DOHH2 (cell line): Measurements from ENCODE around the gene RGS19.

Source experiments
- H3F3A ChIP-seq: fragments of 200-600 bp; sonication (generic), shearing (Covaris generic); 2 replicates; pipeline ENCODE4 v1.6.0; 2016; ENCODE audit warnings: antibody characterized with exemption, mild to moderate bottlenecking; ENCODE audit not compliant: control insufficient read depth, insufficient read depth
- H3K27ac ChIP-seq: fragments of 200-600 bp; sonication (generic); 2 replicates; pipeline ENCODE4 v1.5.1; 2014; ENCODE audit warnings: low read depth, mild to moderate bottlenecking, low read length, moderate library complexity
- H3K27me3 ChIP-seq: fragments of 200-600 bp; sonication (generic); 2 replicates; pipeline ENCODE4 v1.6.1; 2014; ENCODE audit warnings: mild to moderate bottlenecking, low read length, mixed read lengths; ENCODE audit not compliant: control insufficient read depth
- H3K36me3 ChIP-seq: fragments of 200-600 bp; sonication (generic); 2 replicates; pipeline ENCODE4 v1.6.1; 2014; ENCODE audit warnings: mild to moderate bottlenecking, low read length, moderate library complexity, mixed read lengths; ENCODE audit not compliant: control insufficient read depth
- H3K4me1 ChIP-seq: fragments of 200-600 bp; sonication (generic); 2 replicates; pipeline ENCODE4 v1.6.1; 2014; ENCODE audit warnings: mild to moderate bottlenecking, low read length, mixed read lengths; ENCODE audit not compliant: control insufficient read depth
- H3K4me2 ChIP-seq: fragments of 200-600 bp; sonication (generic); 2 replicates; pipeline ENCODE4 v1.6.0; 2014; ENCODE audit warnings: mild to moderate bottlenecking, low read length, moderate library complexity
- H3K4me3 ChIP-seq: fragments of 200-600 bp; sonication (generic); 2 replicates; pipeline ENCODE4 v1.5.1; 2014; ENCODE audit warnings: mild to moderate bottlenecking, low read length, mixed read lengths
- H3K79me2 ChIP-seq: fragments of 200-600 bp; sonication (generic); 2 replicates; pipeline ENCODE4 v1.6.1; 2014; ENCODE audit warnings: mild to moderate bottlenecking, low read length, mixed read lengths; ENCODE audit not compliant: control insufficient read depth
- H3K9me2 ChIP-seq: fragments of 200-600 bp; sonication (generic); replicated peaks from 2 replicates; pipeline ENCODE4 v1.6.1; 2014; ENCODE audit warnings: mild to moderate bottlenecking, low read length, mixed read lengths; ENCODE audit not compliant: control insufficient read depth
- H3K9me3 ChIP-seq: fragments of 200-600 bp; sonication (generic); 2 replicates; pipeline ENCODE4 v1.6.1; 2014; ENCODE audit warnings: antibody characterized with exemption, low read length, mixed read lengths; ENCODE audit not compliant: control insufficient read depth, insufficient read depth
- H4K20me1 ChIP-seq: fragments of 200-600 bp; sonication (generic); 2 replicates; pipeline ENCODE4 v1.6.0; 2014; ENCODE audit warnings: low read depth, mild to moderate bottlenecking, antibody characterized with exemption, low read length, moderate library complexity; ENCODE audit not compliant: control insufficient read depth, insufficient read depth
- CTCF ChIP-seq: fragments of 200-600 bp; sonication (generic); IDR thresholded peaks from one replicate; pipeline ENCODE4 v1.5.1; 2014; ENCODE audit warnings: antibody characterized with exemption, mild to moderate bottlenecking, low read depth, low read length; ENCODE audit not compliant: poor library complexity, severe bottlenecking
- EZH2phosphoT487 ChIP-seq: fragments of 200-600 bp; sonication (generic); IDR thresholded peaks from 2 replicates; pipeline ENCODE4 v1.6.1; 2017; ENCODE audit warnings: borderline replicate concordance, mild to moderate bottlenecking, antibody characterized with exemption, low read length, moderate library complexity, mixed read lengths

Gene RGS19

GRCh38 chr20:64038565-64039292, 40.6 kb downstream of the RGS19 start:
- peak overlapping the region; percentile 74 for H3K4me3 ChIP-seq
- H3K4me1 ChIP-seq, result peaks cover 76% of the 10 kb centered on the region
- H3K9me3 ChIP-seq, result no peaks in the 10 kb centered on the region
- H3K9me2 ChIP-seq, result no peaks in the 10 kb centered on the region
- H4K20me1 ChIP-seq, result no peaks in the 10 kb centered on the region
- H3K27me3 ChIP-seq, result no peaks in the 10 kb centered on the region
- H3F3A ChIP-seq, result peaks cover 20% of the 10 kb centered on the region
- peak overlapping the region; percentile 70 for H3K27ac ChIP-seq
- H3K36me3 ChIP-seq, result peaks cover 20% of the 10 kb centered on the region
- peak overlapping the region; percentile 84 for H3K4me2 ChIP-seq
- no peaks in the 10 kb centered on the region for H3K79me2 ChIP-seq
- peak; percentile 58 for TF ChIP-seq CTCF
- no peak for TF ChIP-seq EZH2phosphoT487

- H3K27me3 ChIP-seq, result no peaks in the 10 kb centered on the region
- no peak for TF ChIP-seq CTCF
- TF ChIP-seq EZH2phosphoT487, result no peak
- H3K27ac ChIP-seq, result peak overlapping the region; percentile 70
- peaks cover 21% of the 10 kb centered on the region for H3K36me3 ChIP-seq
- no peaks in the 10 kb centered on the region for H3K79me2 ChIP-seq
- H4K20me1 ChIP-seq, result no peaks in the 10 kb centered on the region
- peaks cover 15% of the 10 kb centered on the region for H3F3A ChIP-seq
- H3K4me2 ChIP-seq, result peak overlapping the region; percentile 84
- peaks cover 76% of the 10 kb centered on the region for H3K4me1 ChIP-seq
- H3K9me3 ChIP-seq, result no peaks in the 10 kb centered on the region
- peak overlapping the region; percentile 74 for H3K4me3 ChIP-seq
- no peaks in the 10 kb centered on the region for H3K9me2 ChIP-seq
Measured at GRCh38 chr20:64038224-64038564, 41.1 kb downstream of the RGS19 start.

GRCh38 chr20:64037498-64038213, 41.7 kb downstream of the RGS19 start:
- Histone ChIP-seq H3K4me2 (peak overlapping the region; percentile 84), H3K9me3 (no peaks in the 10 kb centered on the region), H3K9me2 (no peaks in the 10 kb centered on the region), H4K20me1 (no peaks in the 10 kb centered on the region), H3K27me3 (no peaks in the 10 kb centered on the region), H3K4me1 (peaks cover 76% of the 10 kb centered on the region), H3K36me3 (peaks cover 21% of the 10 kb centered on the region), H3K79me2 (no peaks in the 10 kb centered on the region), H3K4me3 (peak overlapping the region; percentile 74), H3K27ac (peak overlapping the region; percentile 70), H3F3A (peaks cover 15% of the 10 kb centered on the region; the same call in 1 of the 2 replicates)
- TF ChIP-seq EZH2phosphoT487 (no peak), CTCF (no peak)
